ENCODE results near the gene PIAS4.

The PIAS4 gene

DNA sequence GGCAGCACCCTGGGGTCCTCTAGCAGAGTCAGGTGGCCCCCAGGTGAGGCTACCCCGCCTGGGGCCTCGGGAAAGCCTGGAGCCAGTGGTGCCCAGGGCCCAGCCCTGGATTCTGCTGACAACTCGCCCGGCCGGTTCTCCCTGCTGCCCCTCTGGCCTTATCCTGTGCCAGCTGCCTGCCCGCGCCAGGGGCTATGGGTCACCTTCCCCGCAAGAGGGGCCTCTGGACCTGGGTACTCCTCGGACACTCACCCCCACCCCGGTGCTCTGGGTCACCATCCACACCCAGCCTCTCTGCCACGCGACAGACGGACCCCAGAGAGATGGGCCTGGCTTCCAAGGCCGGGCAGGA is 35.2 kb downstream of the PIAS4 start:
- no peak for DNase-seq (ENCODE audit: low spot score)

DNA sequence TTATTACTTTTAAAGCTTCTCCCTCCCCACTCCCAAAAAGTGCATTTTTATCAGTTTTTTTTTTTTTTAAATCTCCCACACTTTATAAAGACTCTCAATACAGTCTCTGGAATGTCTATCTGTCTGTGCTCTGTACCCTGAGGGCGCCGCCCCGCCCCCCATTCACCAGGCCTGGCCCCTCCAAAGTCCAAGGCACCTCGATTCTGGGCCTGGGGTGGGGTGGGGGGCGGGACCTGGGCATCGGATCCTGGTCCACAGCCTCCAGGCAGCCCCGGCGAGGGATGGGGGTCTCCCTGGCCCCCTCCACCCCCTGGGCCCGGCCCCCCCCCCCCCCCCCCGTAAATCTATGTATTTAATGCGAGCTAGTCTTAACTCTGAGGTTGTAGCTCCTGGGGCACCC is 35.9 kb downstream of the PIAS4 start:
- no peak for DNase-seq (ENCODE audit: low spot score)

DNA sequence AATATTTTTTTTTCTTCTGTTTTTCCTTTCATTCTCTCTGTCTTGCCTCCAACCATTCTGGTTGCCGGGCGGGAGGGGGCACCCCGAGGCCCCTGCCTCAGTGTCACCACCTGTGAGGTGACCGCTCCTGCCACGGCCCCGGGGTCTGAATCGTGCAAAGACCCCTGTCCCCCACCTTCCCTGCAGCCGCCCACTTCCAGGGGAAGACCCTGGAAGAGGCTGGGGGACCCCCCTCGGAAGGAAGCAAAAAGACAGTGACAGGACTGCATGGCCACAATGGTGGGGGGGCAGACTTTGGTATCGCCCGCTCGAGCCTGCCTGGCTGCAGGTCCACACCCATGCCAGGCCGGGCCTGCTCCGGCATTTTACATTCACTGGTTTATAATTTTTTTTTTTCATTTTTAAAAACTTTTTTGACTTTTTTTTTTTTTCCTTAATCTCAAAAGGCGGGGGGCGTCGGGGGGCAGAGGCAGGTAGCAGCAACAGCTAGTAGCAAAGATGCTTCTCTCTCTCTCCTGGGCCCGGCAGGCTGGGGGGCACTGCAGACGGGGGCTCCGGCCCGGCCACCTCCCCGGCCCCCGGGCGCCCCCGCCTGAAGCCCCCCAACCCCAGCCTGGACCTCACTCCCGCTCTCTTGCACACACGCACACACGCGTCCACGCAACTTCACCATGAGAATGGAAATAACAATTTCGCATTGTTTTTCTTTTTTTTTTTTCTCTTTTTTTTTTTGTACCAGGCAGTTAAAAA is 36.6 kb downstream of the PIAS4 start:
- no peak for DNase-seq (ENCODE audit: low spot score)

DNA sequence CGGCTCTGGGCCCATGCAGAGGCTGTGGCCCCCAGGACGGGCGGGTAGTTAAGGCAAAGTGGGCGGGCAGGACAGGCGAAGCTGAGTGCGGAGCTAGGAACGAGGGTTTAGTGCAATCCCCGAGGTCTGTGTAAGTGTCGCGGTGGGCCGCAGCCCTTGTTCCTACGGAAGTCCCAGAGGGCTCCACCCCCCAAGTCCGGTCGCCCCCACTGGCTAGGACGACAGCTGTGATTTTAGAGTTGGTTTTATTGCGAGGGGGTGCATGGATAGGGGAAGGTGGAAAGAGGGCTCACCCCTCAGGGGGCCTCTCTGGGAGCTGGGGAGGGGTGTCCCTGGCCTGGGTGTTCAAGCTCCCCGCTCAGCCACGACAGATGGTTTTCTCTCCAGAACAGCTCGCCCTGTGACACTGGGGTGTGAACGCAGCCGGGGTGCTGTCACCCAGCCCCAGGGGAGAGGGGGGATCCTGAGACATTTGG is 37.5 kb downstream of the PIAS4 start:
- DNase-seq (ENCODE audit: low spot score), result no peak

DNA sequence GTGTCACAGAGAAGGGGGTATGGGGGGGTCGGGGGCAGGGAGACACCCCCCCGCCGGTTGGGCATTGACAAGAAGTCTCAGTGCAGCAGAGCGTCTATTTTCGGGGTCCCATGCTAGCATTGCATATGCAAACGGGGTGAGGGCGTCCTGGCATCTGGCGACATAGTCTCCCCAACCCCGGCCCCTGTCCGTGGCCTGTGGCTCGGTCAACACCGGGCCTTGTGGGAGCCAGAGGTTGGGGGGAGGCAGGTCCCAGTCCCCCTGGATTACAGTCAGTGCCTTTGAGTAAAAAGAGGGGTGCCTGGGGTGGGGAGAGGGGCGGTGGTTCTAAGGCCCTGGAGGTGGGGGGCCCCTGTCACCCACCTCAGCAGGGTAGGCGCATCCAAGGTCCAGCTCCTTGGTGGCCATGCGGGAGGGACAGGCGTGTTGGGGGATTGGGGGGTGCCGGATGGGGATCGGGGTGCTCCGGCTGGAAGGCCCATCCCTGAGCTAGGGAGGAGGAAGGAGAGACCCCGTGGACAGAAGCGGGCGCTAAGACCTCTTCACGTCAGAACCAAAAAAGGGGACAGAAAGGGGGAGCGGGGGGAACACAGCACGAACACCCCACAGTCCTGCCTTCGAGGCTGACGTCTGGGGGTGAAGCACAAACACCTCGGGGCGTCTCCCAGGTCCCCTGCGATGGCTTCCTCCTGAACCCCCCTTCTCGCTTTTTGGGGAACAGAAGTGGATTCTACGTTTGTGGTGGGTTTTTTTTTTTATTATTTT is 38.2 kb downstream of the PIAS4 start:
- no peak for DNase-seq (ENCODE audit: low spot score)

DNA sequence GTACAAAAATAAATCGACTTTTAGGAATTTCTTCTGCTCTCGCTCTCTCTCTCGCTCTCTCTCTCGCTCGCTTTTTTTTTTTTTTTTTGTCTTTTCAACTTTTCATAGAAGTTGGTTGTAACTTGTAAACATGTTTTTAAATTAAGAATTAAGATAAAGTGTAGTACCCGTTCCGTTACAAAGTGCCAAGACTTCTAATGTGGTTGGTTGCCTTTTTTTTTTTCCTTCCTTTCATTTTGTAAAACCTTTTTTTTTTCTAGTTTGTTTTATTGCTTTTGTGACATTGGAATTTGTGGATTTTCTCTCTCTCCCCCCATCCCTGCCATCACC is 38.8 kb downstream of the PIAS4 start:
- no peak for DNase-seq (ENCODE audit: low spot score)

DNA sequence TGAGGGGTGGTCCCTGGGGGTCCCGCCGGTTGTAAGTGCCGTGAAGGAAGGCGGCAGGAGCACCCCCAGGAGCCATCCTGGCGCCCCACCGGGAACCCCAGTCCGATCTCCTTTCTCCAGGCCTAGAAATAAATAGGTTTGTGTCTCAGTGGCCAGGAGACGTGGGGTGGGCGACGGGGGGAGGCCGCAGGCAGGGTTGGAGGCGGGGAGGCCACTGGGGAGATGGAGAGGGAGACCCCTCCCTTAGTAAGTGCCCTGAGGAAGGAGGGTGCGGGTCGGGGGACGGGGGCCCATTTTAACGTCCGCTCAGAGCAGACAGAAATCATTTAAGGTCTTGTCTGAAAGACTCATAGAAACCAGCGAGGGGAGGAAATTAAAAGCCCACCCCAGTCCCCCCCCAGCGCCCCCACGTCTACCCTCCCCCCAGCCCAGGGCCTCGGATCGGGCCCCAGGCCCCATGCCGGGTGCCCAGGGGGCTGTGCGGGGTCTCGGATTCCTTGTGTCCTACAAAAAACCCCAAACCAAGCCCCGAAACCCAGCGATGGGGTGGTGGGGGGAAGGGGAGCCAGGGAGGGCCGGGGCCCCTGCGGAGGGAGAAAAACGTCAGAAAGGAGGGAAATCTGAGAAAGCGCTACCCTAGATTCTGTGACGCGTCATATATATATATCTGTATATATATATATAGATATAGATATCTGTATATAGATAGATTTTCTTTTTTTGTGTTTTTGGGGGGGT is 39.6 kb downstream of the PIAS4 start:
- DNase-seq (ENCODE audit: low spot score), result no peak

DNA sequence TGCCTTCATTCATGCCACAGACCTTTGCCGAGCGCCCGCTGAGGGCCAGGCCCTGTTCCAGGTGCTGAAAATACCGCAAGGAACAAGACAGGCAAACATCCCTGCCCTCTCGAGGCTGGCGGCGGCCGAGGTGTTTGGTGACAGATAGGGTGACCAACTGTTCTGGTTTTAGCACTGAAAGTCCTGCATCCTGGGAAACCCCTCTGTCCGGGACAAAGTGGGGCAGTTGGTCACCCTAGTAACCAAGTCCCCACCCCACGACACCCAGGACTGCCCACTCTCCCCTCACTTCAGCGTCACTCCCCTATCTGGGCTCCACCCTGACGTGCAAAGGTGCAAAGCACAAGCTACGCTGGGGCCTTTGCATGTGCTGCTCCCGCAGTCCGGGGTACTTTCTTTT is 41.9 kb downstream of the PIAS4 start:
- no peak for DNase-seq (ENCODE audit: low spot score)

DNA sequence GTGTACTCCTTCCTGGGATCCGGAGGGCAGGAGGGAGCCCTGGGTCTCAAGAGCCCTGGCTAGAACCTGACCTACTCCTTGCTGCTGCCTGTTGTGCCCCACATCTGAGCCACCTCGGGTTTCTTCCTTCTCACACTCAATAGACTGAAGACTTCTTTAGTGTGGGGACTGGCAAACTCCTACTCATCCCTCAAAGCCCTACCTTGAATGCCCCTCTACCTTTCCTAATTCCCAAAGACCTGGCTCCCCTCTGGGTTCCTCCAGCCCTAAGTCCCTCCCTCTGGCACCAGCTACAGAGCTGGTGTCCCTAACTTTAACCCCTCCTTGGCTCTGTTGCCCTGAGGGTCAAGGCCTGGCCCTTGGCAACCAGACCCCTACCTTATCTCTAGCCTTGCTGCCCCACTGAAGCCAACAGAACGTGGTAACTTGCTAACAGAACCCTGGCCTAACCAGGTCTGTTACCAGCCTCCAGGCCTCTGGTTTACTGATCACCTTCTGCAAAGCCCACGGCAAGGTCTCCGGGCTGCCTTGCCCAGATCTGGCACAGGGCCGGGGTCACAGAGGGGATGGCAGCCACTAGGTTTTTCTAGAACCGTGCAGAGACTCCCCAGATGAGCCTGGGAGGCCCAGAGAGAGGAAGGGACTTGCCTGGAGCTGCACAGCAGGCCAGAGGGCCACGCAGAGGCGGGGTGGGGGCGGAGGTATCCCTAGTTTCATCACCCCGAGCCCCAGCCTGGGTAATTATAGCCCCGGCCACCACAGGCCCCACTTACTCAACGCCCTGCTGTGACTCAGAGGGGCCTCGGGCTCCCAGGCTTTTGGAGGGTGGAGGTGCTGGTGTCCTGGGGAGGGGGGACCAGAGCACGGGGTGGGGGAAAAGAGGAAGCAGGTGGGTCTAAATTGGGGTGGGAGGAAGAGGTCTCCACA is 43.9 kb downstream of the PIAS4 start:
- no peak for DNase-seq (ENCODE audit: low spot score)

DNA sequence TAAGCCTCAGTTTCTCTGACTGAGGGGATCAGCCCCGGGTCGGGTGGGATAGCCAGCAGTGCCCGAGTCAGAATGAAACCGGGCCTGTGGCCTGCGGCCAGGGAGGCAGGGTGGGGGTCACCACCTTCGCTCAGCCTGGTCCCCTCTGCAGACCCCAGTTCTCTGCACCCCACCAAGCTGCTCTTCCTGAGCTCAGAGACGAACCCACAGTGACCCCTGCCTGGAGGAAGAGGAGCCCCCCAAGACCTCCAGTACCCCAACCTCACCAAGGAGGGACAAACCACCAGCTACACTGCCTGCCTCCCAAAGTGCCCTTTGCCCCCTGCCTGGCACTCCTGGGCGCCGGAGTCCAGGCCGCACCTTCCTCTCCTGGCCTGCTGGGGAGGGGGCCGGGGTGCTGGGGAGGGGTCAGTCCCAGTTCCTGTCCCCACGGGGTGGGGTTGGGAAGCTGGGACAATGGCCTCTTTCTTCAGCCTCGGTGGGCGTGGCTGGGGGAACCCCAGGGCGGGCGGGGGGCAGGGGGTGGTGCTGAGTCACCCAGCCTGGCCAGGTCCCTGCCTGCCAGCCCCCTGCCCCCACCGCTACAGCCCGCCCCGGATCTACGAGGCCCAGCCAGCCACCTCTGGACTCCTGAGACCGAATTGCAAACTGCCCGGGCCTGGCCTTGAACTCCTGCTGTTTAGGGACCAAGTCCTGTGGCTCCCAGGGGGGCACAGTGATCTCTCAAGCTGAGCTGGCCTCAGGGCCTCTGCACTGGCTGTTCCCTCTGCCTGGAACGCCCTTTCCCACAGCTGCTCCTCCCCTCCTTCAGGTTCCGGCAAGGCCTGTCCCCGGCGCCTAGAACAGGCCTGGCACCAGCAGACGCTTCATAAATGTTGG is 44.8 kb downstream of the PIAS4 start:
- DNase-seq (ENCODE audit: low spot score), result no peak

DNA sequence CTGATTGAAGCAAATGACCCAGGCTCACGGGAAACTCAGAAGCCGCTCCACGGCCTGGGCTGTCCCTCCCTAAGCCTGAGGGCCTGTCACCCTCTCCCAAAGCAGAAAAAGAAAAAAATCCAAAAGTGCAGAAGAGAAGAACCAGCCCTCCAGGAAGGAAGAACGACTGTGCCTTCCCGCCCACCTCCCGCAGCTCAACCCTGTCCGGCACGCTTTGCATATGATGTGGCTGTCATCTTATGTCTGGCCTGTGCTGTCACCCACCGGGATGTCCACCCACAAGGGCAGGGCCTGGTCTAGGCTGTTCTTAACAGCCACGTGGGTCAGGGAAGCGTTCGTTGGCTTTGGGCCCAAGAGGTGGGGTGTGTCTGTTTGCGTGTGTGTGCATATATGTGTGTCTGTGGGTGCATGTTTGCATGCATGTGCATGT is 45.5 kb downstream of the PIAS4 start:
- DNase-seq (ENCODE audit: low spot score), result no peak

DNA sequence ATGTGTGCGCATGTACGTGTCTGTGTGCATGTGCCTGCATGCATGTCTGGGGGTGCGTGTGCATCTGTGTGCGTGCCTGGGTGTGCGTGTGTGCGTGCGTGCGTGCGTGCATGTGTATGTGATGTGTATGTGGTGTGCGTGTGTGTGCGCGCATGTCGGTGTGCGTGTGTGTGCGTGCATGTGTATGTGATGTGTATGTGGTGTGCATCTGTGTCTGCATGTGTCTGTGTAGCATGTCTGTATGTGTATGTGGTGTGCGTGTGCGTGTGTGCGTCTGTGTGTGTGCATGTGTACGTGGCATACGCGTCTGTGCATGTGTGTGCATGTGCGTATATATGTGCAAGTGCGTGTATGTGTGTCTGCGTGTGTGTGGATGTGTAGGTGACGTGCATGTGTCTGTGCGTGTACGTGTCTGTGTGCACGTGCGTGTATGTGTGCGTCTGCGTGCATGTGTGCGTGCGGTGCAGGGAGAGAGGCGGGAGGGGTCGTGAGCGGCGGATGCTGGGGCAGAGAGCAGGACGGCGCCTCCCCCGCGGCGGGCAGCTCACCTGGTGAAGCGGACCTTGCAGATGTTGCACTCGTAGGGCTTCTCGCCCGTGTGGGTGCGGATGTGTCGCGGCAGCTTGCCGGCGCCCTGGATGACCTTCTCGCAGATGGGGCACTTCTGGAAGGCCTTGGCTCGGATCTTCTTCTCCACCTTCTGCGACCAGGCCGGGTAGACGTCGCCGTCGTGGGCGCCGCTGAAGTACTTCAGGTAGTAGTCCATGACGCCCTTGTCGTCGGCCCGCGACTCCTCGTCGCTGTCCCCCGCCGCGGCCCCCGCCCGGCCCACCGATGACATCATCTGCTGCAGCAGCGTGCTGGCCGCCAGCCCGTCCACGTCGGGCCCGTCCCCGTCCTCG is 46.1 kb downstream of the PIAS4 start:
- no peak for DNase-seq (ENCODE audit: low spot score)

DNA sequence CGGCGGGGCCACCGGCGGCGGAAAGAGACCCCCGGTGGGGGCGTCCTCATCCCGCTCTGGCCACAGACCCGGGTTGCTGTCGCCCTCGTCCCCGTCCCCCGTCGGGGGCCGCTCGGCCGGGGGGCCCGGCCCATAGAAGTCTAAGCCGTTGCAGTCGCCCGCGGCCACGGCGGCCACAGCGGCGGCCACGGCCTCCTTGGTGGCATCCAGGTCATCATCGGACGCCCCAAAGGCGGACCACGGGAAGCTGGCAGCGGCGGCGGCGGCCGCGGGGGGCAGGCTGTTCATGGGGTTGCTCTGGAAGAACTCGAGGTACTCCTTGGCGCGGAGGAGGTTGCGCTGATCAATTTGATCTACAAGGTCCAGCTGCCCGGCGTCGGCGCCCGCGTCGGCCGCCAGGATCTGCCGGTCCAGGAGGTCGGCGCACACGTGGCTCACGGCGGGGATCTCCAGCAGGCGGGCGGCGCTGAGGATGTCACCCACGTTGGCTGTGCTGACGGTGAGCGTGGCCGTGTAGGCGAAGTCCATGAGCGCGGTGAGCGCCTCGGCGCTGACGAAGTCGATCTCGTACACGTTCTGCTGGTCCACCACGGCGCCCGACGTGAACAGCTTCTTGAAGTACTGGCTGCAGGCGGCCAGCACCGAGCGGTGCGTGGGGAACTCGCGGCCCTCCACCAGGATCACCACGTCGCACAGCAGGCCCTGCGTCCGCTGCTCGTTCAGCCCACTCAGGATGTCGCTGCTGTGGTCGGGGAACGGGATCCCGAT is 47.1 kb downstream of the PIAS4 start:
- no peak for DNase-seq (ENCODE audit: low spot score)

DNA sequence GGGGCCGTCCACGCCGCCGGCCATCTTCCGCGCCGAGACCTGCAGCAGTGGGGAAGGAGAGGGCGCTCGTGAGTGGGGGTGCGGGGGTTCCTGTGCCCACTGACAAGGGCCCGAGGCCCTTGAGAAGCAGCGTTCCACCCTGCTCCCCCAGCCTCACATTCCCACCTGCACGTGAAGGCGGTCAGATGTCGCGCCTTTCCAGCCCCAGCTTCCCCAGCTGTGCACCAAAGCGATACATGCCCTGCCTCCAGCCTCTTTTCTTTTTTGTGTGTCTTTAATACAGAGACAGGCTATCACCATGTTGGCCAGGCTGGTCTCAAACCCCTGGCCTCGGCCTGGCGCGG is 47.6 kb downstream of the PIAS4 start:
- DNase-seq (ENCODE audit: low spot score), result no peak

DNA sequence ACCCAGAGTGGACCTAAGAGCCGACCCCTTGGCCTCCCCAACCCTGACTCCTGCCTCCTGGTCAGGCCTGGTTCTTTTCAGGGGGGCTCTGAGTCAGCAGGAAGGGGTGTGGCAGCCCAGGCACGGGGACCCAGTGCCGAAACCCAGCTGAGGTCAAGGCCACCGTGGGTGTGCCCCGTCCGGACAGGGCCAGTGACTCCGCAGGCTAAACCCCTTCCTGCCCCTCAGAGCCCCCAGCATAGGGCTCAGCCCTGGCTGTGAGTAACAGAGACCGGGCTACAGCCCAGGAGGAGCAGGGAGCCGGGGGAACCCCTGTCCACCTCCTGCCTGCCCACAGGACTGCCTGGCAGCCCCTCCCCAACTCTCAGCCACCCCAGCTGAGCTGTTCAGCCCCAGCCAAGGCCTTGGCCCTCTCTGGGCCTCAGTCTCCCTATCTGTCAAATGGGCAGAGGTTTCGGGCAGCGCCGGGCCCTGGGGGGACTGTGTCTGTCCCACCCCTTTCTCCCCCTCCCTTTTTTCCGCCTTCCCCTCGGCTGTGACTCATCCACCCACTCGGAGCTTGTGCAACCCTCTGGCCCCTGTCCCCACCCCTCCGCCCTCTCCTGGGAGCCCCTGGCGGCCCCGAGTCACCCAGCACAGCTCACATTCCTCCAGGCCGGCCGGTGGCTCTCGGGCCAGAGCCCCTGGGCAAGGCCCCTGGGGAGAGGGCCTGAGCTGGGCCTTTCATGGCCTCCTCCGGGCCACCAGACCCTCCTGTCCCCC is 50.6 kb downstream of the PIAS4 start:
- peak; percentile 65 for DNase-seq (ENCODE audit: low spot score)

DNA sequence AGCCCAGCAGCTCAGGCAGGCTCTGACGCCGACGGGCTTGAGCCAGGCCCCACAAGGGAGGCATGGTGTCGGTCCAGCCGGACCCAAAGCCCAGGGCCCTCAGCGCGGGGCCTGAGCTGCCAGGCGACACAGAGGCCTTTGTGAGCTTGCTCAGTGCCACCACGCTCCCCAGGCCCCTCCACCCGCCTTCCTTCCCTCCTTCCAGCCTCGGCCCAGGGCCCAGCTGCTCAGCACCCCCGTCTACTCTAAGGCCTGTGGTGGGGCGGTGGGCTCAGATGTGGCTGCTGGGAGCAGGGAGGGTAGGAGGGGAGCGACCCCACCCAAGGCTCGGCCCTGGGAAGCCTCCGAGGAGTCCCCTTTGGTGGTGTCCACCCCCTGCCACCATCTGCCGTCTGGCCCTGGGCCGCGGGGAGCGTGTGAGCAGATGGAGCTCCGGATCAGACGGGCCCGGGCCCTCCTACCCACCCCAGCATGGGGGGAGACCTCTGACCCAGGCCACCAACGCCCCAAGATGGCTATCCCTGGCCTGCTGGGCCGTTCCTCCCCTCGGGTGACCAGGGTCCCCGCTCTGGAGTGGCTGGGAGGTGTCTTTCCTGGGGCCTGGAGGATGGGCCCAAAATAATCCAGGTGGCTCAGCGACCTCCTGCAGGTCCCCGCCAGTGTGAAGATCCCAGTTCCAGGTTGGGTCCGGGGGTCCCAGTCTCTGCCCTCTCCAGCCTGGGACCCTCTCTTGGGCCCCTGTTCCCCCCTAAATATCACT is 51.3 kb downstream of the PIAS4 start:
- no peak for DNase-seq (ENCODE audit: low spot score)

DNA sequence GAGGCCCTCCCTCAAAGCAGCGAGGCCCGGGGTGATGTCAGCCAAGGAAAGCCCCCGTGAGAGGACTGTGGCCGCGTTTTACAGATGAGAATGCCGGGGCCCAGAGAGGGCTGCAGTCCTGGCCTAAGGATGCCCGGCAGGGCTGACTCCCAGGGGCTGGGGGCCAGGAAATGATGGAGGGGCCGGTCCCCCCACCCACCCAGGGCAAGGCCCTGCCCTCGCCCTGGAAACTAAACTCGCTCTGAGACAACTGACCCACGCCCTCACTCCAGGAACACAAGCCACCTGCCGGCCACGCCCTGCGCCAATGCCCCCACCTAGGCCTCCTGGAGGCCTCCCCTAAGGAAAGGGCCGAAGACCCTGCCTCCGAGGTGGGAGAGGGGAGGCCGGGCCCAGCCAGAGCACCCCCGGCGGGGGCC is 51.9 kb downstream of the PIAS4 start:
- no peak for DNase-seq (ENCODE audit: low spot score)
